GM19239 (cell line): ENCODE results near the gene PIGB.
"Not testable (repeated sequence)": the region's sequence is repeated elsewhere in the genome, so short reads cannot be mapped to it uniquely, and the experiment has no call there.

Source experiments
- DNase-seq: peaks from one replicate; pipeline ENCODE4 v3.0.0; 2011; ENCODE audit warnings: low spot score; ENCODE audit not compliant: insufficient read length
- FAIRE-seq: peaks from 2 replicates; lab custom pipeline; 2011; peaks lifted over from hg19 to GRCh38; lab: Jason Lieb, UNC

PIGB gene

GRCh38 chr15:55290528-55291057 is 28.4 kb upstream of the PIGB start:
- DNase-seq (peak; percentile 58), FAIRE-seq (peak; percentile 90)

- FAIRE-seq (no peak), DNase-seq (no peak)
These were observed 21.7 kb upstream of the PIGB start for GRCh38 chr15:55297315-55297714.

- not testable (repeated sequence) for FAIRE-seq, DNase-seq
These were observed 16.2 kb upstream of the PIGB start for GRCh38 chr15:55302801-55303200.

- peak; percentile 75 for FAIRE-seq
- peak; percentile 16 for DNase-seq
These were observed 665 bp downstream of the PIGB start for GRCh38 chr15:55319537-55320237.

- DNase-seq (no peak), FAIRE-seq (no peak)
These were observed 1.2 kb downstream of the PIGB start for GRCh38 chr15:55320238-55320550.

- DNase-seq (no peak), FAIRE-seq (no peak)
These were observed 1.9 kb downstream of the PIGB start for GRCh38 chr15:55320963-55321362.

- FAIRE-seq: no peak
- DNase-seq: no peak
These were observed 3.4 kb downstream of the PIGB start for GRCh38 chr15:55322467-55322866.

GRCh38 chr15:55327387-55327786 is 8.4 kb downstream of the PIGB start:
- FAIRE-seq: no peak
- DNase-seq: no peak

- FAIRE-seq (no peak), DNase-seq (no peak)
These were observed 15.3 kb downstream of the PIGB start for GRCh38 chr15:55334371-55334770.

- no peak for FAIRE-seq
- DNase-seq: no peak
These were observed 16.0 kb downstream of the PIGB start for GRCh38 chr15:55334997-55335396.

- FAIRE-seq: no peak
- DNase-seq: no peak
These were observed 18.1 kb downstream of the PIGB start for GRCh38 chr15:55337160-55337559.

GRCh38 chr15:55343168-55343567 is 24.1 kb downstream of the PIGB start:
- FAIRE-seq: no peak
- DNase-seq: no peak

- FAIRE-seq: no peak
These were observed 25.2 kb downstream of the PIGB start for GRCh38 chr15:55344206-55344605.

GRCh38 chr15:55348281-55348778 is 29.3 kb downstream of the PIGB start:
- DNase-seq: no peak
- FAIRE-seq: no peak

More at GRCh38 chr15:55344206-55344605, 25.2 kb downstream of the PIGB start:
- DNase-seq: no peak

- no peak for FAIRE-seq
- DNase-seq: no peak
These were observed 30.3 kb downstream of the PIGB start for GRCh38 chr15:55349282-55349681.

- DNase-seq: no peak
These were observed 34.0 kb downstream of the PIGB start for GRCh38 chr15:55353025-55353424.

GRCh38 chr15:55356985-55357585 is 38.1 kb downstream of the PIGB start:
- FAIRE-seq (no peak), DNase-seq (no peak)

More at GRCh38 chr15:55353025-55353424, 34.0 kb downstream of the PIGB start:
- FAIRE-seq: no peak

GRCh38 chr15:55357774-55358173 is 38.8 kb downstream of the PIGB start:
- DNase-seq: no peak
- FAIRE-seq: no peak

- DNase-seq (no peak), FAIRE-seq (no peak)
These were observed 39.4 kb downstream of the PIGB start for GRCh38 chr15:55358471-55358870.

GRCh38 chr15:55360256-55360655 is 41.2 kb downstream of the PIGB start:
- DNase-seq (no peak), FAIRE-seq (no peak)

- no peak for FAIRE-seq
- DNase-seq: no peak
These were observed 42.0 kb downstream of the PIGB start for GRCh38 chr15:55361048-55361447.

- FAIRE-seq: no peak
- no peak for DNase-seq
These were observed 43.6 kb downstream of the PIGB start for GRCh38 chr15:55362641-55363040.
